Fibroblast of skin of right quadriceps (primary cell): ENCODE data around the gene MIER3.
A peak's percentile ranks its signal among the peaks of the same experiment; 100 is the strongest.

Experiments used
- DNase-seq: peaks from one replicate; pipeline ENCODE4 v3.0.0-alpha.2; 2013

The MIER3 gene

GRCh38 chr5:56893251-56893951, 58.5 kb downstream of the MIER3 start:
- DNase-seq: no peak

DNA sequence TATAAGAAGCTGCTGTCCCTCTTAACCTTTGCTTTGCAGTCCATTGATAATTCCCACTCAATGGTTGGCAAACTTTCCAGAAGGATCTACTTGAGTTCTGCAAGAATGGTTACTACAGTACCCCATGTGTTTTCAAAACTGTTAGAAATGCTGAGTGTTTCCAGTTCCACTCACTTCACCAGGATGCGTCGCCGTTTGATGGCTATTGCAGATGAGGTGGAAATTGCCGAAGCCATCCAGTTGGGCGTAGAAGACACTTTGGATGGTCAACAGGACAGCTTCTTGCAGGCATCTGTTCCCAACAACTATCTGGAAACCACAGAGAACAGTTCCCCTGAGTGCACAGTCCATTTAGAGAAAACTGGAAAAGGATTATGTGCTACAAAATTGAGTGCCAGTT, 70.4 kb downstream of the MIER3 start:
- DNase-seq: no peak

DNA sequence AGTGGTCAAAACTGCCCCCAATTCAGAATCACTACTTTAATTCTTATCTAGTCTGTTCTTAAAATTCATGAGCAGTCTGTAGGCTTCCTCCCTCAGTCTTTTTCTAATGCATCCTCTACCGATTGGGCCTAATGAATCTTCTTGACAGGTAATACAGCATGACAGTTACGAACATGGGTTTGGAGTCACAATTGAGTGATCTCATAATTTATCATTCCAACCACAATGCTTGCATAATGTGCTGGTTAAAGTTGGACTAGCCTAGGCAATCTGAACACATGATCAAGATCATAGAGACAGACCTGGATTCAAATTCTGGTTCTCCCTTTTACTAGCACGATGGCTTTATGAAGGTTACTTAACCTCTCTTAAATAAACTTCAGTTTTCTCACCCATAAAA, 75.6 kb downstream of the MIER3 start:
- peak; percentile 10 for DNase-seq

DNA sequence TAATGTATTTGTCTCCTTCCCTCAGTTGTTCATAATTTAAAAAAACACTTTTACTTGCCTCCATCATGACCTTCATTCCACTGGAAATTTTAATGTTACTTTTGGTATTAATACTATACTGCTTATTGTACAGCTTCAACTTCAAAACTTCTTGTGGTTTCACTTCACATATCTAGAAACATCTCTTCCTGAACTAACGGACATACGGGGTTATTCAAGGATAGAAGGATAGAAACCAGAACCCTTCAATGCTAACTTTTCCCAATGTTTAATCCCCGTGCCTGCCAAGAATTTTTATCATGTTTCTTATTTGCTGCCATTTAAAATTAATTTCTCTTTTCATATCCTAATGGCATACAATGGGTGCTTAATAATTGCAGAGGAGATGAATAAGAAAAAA, 78.9 kb downstream of the MIER3 start:
- no peak for DNase-seq

GRCh38 chr5:56871777-56872176, 80.1 kb downstream of the MIER3 start:
- DNase-seq: no peak
